Activated T-cell treated with anti-CD3 and anti-CD28 coated beads for 48 hours (primary cell): ENCODE measurements around the gene SLC2A11.

Experiments used
- DNase-seq: peaks from one replicate; pipeline ENCODE4 v3.0.0-alpha.2; 2020; ENCODE audit warnings: low read depth

Gene SLC2A11

DNA sequence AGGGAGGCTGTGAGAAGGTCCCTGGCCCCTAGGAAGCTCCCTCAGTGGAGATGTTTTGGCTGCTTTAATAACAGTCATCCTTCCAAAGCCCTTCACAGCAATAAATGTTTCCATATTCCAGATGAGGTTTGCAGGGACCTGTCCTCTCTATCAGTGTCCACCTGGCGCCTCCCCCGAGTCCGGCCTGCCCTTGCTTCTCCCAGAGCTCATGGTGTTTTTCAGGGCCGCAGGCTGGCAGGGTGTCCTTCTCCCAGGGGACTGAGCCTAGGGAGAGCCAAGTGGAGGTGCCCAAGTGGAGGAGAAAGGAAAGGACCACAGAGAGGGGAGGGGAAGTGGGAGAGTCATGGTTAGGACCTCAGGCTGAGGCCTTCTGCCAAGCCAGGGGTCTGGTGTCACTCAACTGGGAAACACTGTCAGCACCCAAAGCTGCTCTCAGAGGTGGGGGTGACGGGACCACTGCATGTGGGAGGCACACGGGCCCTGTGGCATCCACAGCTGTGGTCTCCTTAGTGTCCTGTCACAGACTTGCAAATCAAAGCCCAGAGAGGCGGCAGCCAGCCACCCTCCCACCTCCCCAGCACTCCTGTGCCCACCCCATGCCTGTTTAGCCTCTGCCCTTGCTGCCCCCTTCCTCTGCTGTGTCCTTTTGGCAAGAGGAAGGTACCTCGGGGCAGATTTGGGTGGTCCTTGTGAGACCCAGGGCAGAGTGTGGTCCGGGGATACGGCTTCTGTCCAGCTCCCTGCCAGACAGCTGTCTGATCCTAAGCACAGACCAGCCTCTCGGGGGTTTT is 25.3 kb upstream of the SLC2A11 start:
- no peak for DNase-seq

DNA sequence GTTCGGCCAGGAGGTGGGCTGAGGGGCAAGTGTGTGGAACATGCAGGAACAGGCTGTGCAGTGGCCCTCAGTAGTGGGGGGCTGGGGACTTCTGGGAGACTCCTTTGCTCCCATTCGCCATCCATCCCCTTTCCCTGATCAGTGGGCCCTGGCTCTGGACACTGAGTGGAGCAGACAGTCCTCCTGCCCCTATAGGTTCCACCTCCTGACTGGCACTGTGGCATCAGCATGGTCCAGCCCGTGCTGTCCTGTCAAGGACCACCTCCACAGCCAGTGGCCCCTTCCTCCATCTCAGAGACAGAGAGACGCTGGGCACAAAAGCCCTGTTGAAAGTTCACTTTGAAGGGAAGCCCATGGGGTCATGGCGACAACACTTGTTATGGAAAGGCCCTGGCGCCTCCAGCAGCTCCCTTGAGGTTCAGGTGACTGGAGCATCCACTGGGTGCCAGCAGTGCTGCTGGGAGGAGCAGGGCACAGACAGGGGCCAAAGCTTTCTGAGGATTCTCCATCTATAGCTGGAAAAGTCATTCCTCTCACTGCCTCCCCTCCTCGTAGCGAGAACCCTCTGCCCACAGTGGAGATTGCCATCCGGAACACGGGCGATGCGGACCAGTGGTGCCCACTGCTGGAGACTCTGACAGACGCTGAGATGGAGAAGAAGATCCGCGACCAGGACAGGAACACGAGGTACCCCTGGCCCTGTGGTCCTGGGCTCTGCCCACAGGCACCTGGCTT is 24.5 kb upstream of the SLC2A11 start:
- no peak for DNase-seq

DNA sequence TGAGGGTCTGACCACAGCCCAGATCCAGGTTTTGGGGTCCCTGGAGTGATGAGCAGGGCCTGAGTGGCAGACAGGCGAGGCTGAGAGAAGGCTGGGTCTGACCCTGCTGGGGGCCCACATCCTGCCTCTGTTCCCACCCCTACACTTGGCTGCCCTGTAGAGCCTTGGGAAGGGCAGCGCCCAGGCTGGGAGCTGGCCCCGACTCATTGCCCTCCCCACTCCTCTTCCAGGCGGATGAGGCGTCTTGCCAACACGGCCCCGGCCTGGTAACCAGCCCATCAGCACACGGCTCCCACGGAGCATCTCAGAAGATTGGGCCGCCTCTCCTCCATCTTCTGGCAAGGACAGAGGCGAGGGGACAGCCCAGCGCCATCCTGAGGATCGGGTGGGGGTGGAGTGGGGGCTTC is 23.8 kb upstream of the SLC2A11 start:
- DNase-seq = no peak

DNA sequence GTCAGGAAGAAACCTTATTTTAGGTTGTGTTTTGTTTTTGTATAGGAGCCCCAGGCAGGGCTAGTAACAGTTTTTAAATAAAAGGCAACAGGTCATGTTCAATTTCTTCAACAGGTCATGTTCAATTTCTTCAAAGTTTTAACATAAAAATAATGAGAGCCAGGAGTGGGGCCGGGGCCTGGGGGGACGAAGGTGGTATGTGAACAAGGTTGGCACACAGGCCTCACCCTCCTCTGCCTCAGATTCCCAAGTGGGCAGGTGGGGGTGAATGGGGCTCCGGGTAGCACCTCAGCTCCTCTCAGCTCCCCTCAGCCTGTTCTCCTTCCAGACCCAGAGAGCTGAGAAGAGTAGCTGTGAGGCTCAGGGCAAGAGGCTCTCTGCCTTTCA is 23.3 kb upstream of the SLC2A11 start:
- no peak for DNase-seq

DNA sequence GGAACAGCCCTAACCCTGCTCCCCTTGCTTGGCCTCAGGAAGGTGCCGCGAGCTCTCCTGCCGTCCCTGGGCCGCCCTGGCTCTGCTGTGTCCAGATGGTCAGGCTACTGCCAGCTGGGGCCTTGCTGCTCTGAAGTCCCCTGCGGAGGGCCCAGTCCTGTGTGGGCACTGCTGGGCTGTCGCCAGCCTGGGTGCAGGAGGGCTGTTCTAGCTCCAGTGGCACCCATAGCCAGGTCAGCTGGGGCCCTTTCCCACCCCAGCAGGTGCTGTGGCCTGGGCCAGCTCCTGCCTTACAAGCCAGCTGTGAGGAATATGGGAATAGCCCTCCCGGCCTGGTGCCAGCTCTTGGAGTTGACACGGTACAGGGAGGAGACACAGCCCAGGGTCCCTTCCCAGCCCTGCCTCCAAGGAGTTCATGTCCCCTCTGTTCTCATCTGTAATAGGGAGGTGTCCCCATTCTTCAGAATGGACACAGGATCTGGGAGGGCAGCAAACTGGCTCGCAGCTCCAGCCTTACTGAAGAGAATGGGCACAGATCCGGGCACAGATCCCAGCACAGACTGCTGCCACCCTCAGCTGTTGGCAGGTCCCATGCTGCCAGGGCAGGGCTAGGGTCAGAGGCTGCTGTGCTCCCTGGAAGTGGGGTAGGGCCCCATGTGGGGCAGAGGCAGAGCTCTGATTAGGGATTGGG is 22.7 kb upstream of the SLC2A11 start:
- no peak for DNase-seq

DNA sequence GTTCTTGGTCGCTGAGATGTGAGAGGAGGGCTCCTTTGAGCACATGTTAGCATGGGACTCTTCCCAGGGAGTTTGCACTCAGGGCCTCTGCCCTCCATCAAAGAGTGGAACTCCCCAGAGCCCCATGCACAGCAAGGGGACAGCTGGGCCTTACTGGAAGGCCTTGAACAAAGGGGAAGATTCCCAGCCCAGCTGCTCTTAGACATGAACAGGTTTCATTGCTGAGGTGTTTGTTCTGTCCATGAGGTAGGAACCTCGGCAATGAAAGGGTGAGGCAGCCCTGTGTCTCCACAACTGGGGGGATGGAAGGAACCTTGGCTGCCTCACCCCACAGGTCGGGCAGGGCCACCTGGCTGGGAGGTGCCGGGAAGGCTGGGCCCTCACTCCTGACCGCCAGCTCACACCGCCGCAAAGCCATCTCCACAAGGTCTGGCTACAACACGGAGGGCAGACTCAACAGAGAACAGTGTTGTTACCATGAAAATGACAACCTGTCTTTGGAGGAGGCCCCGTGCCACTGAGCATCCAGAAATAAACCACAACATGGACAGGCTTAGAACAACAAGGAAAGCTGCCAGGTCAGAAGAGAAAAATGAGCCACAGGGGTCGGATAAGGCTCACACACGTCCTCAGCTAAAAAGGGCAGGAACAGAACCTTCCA is 22.1 kb upstream of the SLC2A11 start:
- no peak for DNase-seq

DNA sequence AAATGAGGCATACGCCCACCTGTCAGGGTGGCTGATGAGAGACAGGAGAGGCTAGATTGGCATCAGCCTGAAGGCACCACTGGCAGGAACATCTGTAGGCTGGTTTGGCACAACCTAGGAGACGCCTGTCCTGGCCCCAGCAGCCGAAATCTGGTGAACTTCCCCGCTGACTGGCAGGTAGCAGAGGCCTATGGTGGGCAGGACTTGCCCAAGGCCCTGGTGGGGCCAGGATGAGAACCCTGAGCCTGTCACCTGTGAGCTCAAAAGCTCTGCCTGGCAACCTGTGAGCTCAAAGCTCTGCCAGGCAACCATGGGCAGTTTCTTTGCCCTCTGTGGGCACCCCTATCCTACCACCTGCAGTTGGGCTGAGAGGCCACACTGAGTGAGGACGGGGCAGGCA is 21.4 kb upstream of the SLC2A11 start:
- DNase-seq = no peak

DNA sequence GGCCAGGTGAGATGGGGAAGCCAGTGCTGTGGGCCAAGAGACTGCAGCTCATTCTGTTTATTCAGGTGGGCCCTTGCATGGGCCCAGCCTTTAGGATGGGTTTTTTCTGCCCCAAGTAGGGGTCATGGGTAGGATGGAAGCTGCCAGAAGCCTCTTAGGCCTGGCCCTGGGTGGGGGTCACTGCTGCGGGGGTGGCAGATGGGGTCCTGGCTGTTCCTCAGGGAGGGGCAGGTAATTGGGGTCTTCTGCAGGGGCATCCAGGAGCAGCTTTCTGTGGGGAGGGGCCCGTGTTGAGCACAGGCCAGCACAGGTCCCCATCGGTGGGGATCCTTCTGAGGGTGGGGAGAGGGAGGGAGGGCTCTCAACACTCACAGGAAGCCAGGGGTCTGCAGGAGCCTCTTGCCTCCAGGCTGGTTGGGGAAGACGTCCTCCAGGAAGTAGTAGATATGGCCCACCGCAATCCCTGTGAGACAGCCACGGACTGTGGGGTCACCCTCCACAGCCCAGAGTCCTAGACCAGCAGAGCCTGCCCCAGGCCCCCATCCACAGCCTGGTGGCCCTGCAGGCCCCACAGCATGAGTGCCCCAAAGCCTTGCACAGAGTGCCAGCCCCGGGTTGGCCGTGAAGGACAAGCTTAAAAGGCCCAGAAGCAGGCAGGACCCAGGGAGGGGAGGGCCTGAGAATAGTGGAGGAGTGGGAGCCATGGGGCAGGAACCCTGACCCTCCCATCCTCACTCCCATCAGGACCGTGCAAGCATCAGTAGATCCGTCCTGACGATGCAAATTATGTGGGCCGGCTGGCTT is 20.8 kb upstream of the SLC2A11 start:
- no peak for DNase-seq

DNA sequence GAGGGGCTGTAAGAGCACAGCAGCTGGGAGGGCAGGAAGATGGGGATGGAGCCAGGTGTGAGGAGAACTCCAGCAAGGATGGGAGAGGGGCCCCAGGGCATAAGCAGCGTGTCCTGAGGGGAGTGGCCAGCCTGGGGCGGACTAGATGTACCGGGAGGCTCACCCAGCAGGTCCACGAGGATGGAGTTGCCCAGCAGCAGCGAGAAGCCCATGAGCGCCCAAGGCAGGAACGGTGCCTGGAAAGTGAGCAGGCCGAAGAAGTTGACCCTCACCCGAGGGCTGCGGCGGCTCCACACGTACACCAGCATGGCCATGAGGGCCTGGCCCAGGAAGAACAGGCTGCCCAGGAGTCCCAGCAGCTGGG is 20.2 kb upstream of the SLC2A11 start:
- DNase-seq = no peak

DNA sequence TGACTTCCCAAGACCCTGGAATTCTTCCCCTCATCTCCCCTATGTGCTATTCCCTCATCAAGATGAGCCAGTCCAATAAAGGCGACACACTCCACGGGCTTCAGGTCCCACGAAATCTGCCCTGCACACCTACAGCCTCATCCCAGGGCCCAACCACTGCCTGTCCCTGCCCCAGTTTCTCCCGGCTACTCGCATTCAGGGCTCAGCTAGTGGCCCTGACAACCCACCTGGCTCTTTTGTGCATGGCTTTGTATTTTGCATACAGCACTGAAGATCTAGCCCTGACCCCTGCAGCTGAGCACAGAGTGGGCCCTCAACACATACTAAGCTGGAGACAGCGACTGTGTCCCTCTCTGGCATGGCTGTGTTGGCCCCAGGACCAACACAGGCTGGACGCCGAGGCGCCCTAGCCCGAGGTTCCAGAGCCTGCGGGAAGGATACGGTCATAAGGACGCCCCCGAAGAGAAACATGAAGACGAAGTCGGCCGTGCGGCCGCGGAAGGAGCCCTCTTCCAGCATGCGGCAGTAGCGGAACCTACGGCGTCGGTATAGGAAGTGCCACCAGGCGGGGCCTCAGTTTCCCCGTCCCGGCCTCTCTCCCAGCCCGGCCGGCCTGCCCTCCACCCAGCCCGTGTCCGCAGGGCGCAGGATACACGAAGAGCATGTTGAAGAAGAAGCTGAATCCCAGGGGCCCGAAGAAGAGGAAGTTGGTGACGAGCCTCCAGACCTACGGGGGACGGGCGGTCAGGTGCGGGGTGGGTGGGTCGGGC is 19.6 kb upstream of the SLC2A11 start:
- no peak for DNase-seq

DNA sequence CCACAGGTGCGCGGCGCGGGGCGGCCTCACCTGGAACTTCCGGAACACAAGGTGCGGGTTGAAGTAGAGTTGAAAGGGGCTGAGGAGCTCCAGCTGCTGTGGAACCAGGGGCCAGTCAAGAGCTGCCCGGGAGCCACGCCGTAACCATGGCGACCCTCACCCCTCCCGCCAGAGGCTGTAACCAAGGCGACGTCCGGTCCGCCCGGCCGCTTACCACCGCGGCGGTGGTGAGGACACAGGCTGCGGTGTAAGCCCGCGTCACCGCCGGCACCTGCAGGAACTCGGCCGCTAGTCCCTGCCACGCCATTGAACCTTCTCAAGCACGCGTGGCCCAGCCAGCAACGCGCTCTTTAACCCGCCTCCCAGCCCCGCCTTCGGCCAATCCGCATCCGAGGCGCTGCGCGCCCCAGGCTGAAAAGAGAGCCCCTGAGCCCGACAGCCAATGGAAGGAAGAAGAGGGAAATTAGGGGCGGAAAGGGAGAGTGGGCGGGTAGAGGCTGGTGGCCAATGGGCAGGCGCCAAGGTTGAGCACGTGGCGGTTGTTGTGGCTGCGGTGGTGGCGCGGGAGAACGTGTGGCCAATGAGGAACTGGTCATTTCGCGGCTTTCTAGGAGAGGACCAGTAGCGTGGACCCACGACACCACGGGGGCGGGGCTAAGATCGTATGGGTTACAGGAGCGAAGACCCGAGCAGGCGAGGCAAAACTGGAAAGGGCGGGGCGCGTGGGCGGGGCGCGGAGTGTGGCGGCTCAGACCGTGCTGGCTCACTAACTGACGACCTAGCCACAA is 18.8 kb upstream of the SLC2A11 start, which contains the start of gene DERL3:
TSS of gene DERL3 (minus strand) at position 326 of the 788 bp plus-strand sequence. CDS start at position 307, 19 bp downstream.
- DNase-seq = peak; percentile 92

DNA sequence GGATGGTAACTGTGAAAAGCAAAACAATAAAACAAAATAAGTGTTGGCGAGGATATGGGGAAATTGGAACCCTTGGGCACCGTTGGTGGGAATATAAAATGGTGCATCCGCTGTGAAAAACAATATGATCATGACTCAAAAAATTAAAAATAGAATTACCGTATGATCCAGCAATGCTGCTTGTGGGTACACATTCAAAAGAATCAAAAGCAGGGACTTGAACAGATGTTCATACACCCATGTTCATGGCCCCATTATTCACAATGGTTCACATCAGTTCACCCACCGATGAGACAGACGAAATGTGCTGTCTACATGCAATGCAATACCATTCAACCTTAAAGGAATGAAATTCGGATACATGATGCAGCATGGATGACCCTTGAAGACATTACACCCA is 17.6 kb upstream of the SLC2A11 start:
- no peak for DNase-seq

DNA sequence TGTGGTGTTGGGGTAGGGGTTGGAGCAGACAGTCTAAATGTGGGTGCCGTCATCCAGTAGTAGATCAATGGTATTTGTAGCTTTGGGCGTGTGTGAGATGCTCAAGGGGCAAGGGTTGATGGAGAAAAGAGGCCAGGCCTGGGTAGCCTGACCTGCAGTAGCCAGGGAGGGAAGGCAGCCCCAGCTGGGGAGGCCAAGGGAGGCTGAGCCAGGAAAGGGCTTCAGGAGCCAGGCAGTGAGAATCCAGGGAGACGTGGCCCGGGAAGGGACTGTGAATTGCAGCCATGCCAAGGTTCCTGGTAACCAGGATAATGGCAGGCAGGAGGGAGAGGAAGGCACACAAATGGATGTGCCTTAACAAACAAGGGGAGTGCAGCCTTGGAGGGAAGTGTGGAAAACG is 16.4 kb upstream of the SLC2A11 start:
- no peak for DNase-seq

DNA sequence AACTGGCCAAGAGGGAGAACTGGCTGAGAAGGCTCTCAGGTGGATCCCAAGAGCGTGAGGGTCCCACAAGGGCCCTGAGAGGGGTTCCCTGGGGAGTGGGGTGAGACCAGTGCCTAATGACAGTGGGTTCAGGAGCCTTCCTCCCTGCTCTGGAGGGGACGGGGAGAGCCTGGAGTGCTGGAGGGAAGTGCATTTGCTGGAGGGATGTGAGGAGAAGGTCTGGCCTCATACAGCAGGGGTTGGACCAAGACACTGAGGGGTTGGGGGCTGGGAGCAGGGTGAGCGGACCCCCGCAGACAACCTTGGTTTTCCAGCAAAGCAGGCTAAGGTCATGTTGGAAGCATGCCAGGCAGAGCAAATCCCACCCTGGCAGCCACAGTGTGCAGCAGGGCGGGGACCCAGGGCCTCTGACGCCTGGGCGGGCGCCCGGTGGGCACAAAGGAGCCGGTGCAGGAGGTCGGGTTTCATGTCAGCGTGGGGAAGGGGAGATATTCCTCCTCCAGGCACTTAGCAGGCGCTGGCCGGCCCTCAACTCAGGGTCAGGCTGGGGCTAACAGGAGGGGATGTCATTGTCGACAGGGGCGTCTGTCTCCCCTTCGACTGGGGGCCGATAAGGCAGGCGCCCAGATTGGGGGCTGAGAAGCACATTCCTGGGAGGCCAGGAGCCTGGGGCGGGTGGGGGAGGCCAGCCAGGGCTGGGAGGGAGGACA is 15.8 kb upstream of the SLC2A11 start:
- DNase-seq = no peak

DNA sequence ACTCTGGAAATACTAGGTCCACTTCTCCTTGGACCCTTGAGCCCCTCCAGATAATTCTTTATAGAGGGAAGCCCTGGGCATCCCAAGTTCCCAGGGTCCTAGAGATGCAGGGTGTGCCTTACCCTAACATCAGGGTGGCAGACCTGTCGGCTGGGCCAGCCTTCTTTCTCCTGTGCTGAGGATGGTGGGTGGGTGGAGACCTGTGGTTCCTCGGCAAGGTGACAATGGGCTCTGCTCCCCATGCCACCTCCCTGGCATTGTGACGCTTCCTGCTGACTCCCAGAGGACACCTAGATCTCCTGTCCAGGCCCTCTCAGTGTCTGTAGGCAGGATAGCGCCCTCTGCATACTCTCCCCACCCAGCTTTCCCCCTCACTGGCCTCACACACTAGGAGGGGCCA is 15.1 kb upstream of the SLC2A11 start:
- DNase-seq = no peak

DNA sequence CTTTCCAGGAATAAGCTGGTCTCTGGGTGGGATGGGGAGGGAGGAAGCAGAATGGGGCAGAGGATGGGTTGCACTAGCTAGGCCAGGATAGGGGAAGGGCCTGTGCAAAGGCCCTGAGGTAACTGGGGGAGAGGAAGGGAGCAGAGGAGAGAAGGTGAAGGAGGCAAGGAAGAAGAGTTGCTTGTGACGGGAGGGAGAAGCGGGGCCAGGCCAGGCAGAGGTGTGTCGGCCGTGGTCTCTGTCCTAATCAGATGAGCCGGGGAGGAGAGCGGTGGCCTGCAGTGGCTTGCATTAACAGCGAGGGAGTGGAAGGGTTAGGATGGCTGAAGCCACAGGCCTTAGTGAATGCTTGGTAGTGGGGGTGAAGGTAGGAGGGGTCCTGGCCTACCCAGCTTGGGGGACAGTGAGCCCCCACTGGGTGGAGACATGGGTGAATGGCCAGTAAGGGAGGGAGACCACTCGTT is 12.9 kb upstream of the SLC2A11 start:
- no peak for DNase-seq

DNA sequence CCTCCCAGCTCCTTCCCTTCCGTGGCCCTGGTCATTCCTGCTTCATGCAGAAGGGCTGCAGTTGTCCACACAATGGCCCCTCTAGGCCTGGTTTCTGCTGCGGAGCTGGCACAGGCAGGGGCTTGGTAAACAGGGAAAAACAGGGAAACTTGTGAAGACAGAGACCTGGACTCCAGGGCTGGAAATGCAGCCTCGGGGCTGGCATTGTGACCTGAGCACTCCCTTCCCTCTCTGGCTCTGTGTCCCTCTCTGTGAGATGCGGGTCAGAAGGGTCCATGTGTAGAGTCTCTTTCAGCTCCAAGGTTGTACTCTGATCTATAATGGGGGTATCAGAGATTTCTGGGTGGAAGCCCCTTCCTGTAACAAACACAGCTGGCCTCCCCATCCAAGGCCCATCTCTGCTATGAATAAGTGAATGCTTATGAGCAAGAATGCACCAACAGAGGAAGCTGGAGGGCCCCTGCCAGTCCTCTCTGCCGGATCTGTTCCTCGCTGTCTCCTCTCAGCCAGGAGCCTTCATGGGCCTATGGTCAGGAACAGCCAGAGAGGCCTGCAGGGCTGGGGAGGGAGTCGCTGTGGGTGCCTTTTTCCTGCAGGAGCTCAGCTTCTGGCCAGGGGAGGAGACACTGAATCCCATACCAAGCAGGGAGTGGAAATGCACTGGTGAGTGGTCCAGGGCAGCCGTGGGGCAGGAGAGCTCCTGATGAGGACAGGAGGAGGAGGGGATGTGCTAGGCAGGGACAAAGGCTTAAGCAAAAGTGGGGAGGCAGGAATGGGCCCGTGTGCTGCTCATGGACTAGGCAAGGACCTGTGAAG is 12.2 kb upstream of the SLC2A11 start:
- DNase-seq = no peak

DNA sequence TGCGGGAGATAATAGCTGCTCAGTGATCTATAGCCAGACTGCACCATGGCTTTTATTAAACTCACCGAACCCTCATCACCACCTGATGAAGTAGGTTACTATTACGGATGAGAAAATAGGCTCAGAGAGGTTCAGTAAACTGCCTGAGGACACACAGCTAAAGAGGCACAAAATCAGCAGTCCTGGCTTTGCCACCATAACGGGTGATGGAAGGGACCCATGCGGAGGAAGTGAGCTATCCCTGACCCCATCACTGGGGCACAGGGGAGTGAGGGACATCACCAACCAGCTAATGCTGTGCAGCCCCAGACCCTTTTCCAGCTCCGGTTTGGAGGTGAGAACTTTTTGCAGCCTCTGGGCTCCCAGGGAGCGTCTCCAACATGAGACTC is 11.6 kb upstream of the SLC2A11 start:
- no peak for DNase-seq
